HG03159 (cell line): ENCODE data around the gene MOSPD3.
A peak's percentile ranks its signal among the peaks of the same experiment; 100 is the strongest.

Experiments
- ATAC-seq: cut with Tn5 transposase; IDR thresholded peaks from one replicate; pipeline ENCODE4 v1.9.1; 2021; ENCODE audit warnings: mild to moderate bottlenecking, moderate library complexity; ENCODE audit not compliant: unreplicated experiment

Gene MOSPD3

DNA sequence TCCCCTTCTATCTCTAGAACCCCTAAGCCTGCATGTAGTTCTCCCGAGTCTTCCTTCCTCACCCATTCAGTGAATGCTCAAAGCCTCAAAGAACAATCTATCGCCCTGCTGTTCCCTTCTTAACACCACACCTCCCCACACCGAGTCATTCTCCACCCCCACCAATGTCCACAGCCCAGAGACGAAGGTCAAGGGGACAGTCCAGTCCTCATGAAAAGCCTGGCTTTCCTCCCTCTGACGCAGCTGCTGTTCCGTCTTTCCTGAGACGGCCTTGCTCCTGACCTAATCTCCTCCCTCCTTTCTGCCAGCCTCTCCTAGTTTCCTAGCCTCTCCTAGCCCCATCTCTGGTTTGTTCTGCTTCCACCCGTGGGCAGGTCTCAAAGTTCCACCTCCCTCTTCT lies 9.2 kb downstream of the MOSPD3 start:
- ATAC-seq, result no peak

DNA sequence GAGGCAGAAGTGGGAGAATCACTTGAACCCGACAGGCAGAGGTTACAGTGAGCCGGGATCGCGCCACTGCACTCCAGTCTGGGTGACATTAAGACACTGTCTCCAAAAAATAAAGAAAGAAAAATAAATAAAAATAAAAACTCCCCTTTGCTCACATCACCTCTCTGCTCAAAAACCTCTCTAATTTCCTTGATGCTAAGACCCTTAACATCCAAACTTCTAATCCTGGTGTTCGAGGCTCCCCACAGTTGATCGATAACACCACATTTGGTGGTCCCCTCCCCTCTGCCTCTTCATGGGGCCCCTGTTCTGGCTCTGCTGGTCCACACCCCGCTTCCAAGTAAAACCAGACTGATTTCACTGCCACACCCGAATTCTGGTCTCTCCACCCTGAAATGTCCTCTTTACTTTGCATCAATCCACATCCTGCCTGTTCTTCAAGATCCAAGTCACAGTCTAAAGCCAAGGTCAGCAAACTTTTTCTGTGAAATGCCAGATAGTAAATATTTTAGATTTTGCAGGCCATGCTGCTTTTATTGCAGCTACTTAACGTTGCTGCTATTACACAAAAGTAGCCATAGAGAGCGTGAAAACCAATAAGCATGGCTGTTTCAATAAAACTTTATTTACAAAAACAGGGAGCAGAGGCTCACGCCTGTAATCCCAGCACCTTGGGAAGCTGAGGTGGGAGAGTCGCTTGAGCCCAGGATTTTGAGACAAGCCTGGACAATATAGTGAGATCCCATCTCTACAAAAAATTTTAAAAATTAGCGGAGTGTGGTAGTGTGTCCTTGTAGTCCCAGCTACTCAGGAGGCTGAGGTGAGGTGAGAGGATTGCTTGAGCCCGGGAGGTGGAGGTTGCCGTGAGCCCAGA lies 11.8 kb downstream of the MOSPD3 start:
- ATAC-seq, result no peak

DNA sequence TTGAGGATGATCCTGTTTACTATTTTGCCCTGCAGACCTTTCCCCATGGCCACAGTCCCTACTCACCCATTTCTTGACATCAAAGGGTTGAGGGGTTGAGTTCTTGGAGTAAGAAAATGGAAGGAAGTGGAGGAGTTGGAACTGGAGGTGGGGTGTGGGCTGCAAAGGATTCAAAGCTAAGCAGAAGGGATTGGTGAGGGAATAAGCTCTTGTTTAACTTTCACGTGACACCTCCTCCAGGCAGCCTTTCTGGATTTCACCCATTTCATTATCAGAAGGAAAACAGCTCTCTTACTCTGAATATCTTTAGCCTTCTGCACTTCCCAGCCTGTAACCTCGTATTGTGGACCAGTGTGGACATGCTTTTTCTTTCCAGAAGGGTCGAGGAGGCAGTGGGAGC lies 13.7 kb downstream of the MOSPD3 start:
- ATAC-seq, result no peak

DNA sequence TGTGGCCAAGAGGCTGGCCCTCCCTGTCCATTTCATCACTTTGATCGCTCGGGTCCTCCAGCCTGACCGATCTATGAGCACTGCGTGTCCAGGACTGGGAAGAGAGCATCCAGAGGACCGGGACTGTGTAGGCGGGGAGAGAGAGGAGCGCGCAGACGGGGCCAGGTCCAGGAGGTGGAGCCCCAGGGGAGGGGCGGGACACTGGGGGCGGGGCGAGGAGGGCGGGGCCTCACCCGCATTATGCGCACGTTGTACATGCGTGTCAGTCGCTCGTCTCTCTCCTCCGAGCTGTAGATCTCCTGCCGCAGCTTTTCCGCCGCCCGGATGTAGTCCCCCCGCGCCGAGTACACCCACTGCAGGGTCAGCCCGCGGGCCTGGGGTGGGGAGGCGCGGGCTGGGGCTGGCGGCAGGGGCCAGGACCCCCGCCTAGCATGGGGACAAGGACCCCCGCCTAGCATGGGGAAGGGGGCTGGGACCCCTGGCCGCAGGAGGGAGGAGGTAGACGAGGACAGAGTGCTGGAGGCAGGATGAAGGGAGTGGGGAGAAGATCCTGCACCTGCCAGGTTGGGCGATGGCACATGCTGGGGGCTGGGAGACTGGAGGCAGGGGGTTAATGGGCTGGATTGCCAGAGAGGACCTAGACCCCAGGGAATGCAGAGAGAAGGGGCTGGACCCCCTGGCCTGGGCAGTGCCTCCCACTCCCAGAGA lies 14.3 kb downstream of the MOSPD3 start:
- ATAC-seq, result peak; percentile 77

DNA sequence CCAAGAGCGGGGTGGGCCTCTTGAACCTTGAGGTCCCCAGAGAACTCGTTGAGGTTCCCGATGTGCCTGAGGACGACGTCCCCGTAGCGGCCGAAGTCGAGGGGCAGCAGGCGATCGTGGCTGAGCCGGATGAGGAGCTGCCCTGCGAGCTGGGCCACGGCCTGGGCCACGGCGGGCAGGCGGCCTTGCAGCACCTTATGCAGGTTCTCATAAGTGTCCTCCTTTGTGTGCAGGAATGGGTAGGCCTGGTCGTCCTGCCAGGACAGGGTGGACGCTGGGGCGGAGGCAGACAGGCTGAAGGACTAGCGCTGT lies 14.9 kb downstream of the MOSPD3 start:
- no peak for ATAC-seq

DNA sequence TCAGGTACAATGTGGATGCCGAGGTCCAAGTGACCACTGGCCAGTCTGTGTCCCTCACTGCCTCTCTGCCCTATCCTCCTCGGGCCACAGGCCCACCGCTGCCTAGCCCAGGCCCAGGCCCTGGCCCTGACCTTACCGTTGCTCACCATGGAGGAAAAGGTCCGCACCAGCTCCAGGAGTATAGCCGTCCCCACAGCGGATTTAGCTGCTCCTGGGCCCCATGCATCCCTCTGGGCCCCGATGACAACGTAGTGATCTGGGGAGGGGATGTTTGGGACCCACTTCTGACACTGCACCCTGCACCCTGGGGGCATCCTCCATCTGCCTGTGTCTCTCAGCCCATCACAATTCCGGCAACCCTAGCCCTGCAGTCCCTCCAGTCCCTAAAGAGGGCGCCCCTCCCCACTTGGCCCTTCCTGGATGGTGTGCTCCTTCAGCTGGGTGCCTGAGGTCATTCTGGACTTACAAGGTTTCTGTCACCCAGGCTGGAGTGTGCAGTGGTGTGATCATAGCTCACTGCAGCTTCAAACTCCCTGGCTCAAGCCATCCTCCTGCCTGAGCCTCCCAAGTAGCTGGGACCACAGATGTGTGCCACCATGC lies 16.9 kb downstream of the MOSPD3 start:
- ATAC-seq, result no peak

DNA sequence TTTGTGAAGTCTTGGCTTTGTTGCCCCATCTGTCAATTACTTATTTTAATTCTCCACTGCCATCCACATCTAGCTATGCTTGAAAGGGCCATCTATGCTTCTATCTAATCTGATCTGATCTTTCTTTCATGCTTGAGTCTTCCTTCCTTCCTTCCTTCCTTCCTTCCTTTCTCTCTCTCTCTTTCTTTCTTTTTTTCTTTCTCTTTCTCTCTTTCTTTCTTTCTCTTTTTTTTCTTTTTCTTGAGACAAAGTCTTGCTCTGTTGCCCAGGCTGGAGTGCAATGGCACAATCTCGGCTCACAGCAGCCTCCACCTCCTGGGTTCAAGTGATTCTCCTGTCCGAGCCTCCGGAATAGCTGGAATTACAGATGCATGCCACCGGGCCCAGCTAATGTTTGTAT lies 17.7 kb downstream of the MOSPD3 start:
- no peak for ATAC-seq

DNA sequence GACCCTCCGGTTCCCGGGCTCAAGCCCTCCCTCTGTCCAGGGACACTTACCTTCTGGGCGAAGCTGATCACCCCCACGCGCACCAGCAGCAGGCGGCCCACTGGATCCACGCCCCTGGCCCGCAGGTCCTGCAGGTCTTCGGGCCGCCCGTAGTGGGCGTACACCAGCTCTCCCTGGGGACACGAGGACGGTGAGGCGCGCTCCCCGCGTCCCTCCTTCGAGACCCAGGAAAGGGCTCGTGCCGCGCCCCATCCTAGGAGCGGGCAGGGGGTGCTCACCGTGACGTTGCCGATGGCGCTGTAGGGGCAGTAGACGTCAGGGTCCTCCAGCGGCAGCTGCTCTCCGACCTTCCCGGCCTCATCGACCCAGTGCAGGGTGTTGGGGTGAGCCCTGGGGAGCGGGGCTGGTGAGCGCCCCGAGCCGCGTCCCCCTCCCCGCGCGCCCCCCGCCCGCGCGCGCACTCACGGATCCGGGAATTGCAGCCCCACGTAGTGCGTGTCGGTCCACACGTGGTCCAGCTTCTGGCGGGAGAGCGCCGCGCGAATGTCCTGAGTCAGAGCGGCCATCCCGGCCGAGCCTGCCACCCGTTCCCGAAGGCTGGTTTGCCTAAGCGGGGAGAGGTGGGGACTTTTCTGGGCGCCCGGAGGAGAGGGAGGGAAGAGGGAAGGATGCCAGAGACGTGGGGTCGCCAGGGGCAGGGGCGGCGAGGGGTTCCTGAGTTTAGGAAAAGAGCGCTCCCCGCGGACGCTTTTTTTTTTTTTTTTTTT lies 20.8 kb downstream of the MOSPD3 start:
- peak; percentile 54 for ATAC-seq

DNA sequence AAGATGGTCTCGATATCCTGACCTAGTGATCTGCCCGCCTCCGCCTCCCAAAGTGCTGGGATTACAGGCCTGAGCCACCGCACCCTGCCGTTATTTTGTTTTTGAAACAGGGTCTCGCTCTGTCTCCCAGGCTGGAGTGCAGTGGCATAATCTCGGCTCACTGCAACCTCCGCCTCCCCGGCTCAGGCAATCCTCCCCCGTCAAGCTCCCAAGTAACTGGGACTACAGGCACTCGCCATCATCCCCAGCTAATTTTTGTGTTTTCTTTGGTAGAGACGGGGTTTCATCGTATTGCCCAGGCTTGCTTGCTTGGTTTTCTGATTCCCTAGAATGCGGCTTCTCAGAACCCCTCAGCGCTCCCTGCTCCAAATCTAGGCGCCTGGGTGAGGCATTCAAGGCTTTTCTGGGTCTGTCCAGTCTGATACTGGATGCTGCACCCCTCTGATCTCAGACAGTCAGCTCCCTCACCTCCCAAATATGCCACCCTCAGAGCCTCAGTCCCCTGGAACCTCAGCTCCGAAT lies 27.7 kb downstream of the MOSPD3 start:
- ATAC-seq, result no peak

DNA sequence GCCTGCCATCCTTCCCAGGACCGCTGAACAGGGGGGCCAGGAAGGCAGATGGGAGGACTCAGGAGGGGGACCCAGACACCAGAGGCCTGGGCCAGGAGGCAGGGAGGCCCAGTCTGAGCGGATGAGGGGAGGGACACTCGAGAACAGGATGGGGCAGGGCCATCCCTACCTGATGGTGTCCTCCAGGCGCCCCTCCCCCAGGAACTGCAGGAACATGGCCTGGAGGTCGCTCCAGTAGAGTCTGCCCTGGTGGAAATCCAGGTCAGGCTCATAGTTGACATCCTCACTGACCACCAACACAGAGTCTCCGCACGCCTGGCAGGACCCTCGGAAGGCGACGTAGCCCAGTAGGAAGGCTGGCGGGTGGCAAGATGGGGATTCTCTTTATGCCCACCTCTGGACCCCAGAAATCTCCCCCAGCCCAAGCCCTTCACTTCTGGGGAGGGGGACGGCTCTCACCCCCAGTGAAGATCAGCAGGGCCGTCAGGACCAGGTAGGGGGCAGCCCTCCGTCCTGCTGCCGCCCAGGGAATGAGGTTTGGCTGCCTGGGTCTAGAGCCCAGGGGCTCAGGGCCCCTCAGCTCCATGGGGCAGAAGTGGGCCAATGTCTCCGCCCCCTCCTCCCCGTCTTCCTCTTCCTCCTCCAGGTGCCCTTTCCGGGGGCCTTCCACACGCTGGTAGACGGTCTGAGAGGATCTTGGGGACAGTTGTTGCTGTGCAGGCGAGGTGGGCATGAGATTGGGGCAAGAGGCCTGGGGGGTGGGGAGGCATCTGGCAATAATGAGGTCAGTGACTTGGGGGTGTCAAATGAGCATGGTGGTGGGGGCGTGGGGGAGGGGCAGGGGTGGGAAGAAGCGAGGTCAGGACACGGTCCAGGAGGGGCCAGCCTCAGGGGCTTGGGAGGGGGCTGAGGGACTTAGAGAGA lies 28.4 kb downstream of the MOSPD3 start:
- ATAC-seq, result no peak

DNA sequence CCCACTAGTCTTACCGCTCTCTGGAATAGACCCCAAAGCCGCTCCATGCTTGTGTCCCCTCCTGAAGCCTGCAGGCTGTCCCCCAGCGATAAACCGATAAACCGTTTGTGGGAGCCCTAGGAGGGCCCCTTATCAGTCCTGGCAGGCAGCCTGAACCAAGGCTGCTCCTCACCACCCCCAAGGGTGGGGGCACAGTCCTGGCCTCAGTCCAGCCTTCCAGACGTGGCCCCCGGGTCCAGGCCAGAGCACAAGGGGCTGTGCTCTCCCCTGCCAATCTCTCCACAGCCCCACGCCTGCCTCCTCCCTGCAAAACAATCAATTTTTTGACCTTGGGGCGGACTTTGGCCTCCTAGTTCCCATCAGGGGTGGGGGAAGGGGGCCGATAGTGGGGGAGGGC lies 29.1 kb downstream of the MOSPD3 start, which contains the start of gene TFR2:
TFR2 (minus strand) TSS at position 90 of the 397 bp plus-strand sequence; CDS start at position 47, 43 bp downstream.
- ATAC-seq, result no peak

DNA sequence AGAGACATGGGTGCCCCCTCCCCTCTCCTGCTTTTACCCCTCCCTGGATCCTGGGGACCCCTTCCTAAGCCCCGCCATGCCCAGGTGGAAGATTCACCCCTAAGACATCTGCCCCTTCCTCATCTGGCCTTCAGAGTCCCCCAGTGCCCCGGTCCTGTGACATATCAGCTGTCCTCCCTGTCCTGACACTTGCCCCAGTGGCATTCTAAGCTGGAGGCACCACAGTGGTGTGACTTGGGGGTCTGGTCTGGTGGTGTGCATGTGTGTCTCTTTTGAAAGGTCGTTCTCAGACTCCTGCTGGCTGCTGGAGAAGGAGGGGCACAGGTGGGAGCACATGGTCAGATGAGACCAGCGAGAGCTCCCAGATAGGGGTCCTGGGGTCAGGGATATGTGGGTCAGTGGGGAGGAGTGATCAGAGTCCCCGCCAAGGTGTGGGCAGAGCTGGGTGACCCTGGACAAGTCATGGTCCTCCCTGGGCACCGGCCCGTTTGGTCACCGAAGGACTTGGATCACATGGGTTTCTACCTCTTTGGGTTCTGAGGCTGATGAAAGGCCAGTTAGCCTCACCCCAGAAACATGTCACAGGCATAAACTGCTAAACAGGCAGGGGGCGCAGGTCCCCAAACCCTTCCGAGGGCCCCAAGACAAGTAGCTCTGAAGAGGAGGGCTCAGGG lies 29.7 kb downstream of the MOSPD3 start:
- ATAC-seq, result no peak

DNA sequence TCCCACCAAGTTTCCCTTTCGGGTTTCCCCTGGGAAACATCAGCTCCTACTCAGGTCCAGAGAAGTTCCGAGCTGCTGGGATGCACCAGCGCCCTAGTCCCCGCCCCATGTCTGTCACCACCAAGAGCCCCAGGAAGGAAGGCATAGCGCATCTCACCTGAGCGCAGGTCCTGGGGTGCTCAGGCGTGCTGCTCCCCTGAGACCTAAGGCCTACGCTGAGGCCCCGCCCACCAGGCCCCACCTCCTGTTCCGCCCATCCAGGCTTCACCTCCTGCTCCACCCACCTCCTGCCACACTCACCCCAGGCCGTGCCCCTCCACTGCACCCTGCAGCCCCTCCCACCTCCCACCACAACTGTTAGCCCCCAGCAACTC lies 30.2 kb downstream of the MOSPD3 start:
- ATAC-seq, result no peak

DNA sequence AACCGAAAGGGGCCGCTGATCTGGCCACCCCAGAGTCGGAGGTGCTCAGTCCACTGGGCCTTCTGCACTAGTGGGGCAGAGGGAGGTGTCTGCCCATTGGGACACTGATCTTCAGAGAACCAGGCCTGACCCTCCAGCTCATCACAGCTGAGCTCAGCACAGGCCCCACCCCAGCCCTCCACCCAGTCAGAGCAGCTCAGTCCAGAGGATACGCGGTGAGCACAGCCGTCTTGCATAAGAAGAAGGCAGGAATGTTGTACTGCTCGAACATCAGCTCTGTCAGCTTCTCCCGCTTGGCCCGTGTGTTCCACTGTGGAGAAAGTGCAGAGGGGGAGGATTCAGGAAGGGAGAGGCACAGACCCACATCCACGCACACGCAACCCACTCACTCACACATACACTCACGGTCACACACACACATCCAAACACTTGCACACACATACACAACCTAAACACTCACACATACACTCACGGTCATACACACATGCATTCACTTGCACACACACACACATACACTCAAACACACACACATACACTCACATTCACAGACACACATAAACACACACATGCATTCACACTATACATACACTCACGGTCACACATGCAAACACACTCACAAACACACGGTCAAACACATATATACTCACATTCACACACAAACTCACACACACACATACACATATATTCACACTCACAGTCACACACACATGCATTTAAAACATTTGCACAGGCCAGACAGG lies 37.7 kb downstream of the MOSPD3 start:
- ATAC-seq, result no peak

DNA sequence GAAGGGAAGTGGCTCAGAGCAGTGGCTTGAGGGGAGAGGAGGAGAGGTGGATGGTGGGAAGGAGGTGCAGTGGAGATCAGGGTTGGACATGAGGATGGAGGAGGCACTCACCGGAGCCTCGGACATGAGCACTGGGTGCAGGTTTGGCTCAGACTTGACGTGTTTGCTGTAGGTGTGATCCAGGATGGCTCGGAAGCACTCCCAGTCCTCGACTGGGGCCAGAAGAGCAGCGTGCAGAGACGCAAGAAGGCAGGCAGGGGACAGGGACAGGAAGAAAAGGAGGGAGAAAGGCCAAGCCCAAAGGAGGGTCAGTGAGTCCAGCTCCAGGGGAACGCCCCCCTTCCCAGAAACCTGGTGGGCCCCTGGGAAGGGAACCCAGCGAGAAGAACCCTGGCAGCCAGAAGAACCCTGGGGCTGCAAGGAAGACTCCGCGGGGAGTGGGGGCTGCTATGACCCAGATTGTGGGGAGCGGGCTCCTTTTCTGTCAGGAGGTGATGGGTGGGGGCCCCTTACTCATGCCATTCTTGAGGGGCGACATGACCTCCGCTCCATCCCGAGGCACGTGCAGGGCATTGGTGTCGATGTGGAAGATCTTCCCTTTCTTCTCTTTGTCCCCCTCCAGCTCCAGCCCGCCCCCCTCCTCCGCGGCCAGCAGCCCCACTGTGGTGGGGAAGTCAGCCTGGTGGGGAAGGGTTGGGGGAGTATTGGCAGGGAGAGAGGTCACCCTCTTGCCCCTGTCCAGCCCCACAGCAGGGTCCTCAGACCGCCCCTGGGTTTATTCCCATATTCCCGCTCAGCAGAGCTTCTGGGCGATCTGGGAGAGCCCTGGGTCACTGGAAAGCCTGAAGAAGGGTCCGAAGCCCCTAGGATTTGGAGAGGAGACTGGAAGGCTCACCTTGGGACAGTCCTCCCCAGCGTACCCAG lies 42.8 kb downstream of the MOSPD3 start:
- no peak for ATAC-seq

DNA sequence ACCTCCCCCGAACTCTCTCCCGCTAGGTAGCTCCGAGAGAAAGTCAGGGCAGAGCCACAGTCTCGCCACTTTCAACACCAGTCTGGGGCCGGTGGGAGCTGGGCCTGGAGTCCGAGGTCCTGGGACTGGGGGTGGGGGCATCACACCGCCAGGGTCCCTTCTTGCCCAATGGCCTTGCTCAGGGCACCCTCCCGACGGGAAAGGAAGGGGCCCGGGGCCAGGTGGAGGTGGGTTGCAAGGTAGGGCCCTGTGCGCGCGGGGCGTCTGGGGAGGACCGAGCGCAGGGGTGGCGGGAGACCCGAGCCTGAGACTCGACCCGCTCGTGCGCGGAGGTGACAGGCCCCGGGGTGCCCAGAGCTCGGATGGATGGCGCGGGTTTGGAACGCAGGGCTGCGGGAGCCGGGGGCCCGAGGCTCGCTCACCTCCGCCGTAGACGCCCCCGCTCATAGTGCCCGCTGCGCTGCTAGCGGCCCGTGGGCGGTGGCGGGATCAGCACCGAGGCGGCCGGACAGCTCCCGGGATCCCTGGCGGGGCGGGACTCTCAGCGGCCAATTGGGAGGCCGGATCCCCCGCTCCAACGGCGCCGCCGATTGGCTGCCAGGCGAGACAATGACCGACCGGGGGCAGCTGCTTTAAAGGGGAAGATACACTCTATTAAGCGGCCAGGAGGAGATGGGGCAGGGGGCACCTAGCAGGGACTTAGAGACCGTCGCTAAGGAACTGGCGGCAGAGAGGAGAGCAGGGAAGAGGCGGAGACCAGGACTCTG lies 43.8 kb downstream of the MOSPD3 start, which contains the start of gene ACTL6B:
ACTL6B (minus strand) TSS at position 541 of the 767 bp plus-strand sequence; CDS start at position 447, 94 bp downstream.
- ATAC-seq, result no peak
